K562 (cell line): ENCODE measurements around the gene AP1AR. TPM values are rescaled to one million over a fixed set of nuclear protein-coding genes. Genes with fewer than 3 reads are reported as not detected.
A peak's percentile ranks its signal among the peaks of the same experiment; 100 is the strongest.

Experiments
- CREM ChIP-seq: IDR thresholded peaks from 2 replicates; pipeline ENCODE4 v1.6.1; 2014; ENCODE audit warnings: antibody characterized with exemption, low read depth
- SMARCA4 ChIP-seq: fragments of 450-650 bp; IDR thresholded peaks from 2 replicates; pipeline ENCODE4 v1.6.1; 2016
- ZC3H11A ChIP-seq: IDR thresholded peaks from 2 replicates; pipeline ENCODE4 v1.6.1; 2012; ENCODE audit warnings: low read depth, low read length, improper control_type of control experiment
- ZNF717 ChIP-seq: fragments of 250-450 bp; sonication (Bioruptor Pico); IDR thresholded peaks from 2 replicates; pipeline ENCODE4 v1.5.0; 2021
- polyA plus RNA-seq, 8 experiments: library from polyadenylated mRNA; depleted of rRNA in 4 of 8; stranded (reverse) in 5 of 8; unstranded in 3 of 8; fragments of >200 nt; fragmentation: Nextera tagmentation in 2 of 8; fragmentation: Illumina TruSeq in 1 of 8; extraction: Ambion mirVana in 2 of 8; extraction: Trizol in 1 of 8; gene quantifications; 2 replicates each; pipeline versions ENCODE4 v1.2.1 to v1.2.3, GENCODE V29; 2011 to 2014; ENCODE audit warnings: inconsistent platforms in 1 of 8, missing spikeins in 1 of 8
- total RNA-seq, 7 experiments: library from RNA; depleted of rRNA in 6 of 7; stranded (reverse); fragments of >200 nt in 6 of 7; fragmentation: Illumina TruSeq in 2 of 7; extraction: Trizol in 2 of 7; gene quantifications; 2 replicates each; pipeline versions ENCODE4 v1.2.1 to v1.2.3, GENCODE V29; 2011 to 2021; ENCODE audit warnings: low replicate concordance in 1 of 7
- TF ChIP-seq, protein P1 (sequence below): conservative IDR thresholded peaks from 2 replicates; pipeline ENCODE4 v1.6.1; 2011; ENCODE audit warnings: low read depth, mild to moderate bottlenecking, low read length; ENCODE audit not compliant: control insufficient read depth
- TF ChIP-seq, protein P2 (sequence below): fragments of 250-450 bp; sonication (Bioruptor Pico); IDR thresholded peaks from 2 replicates; pipeline ENCODE4 v1.9.0; 2021; ENCODE audit warnings: mild to moderate bottlenecking, inconsistent platforms
- TF ChIP-seq, protein P3 (sequence below), 2 experiments: fragments of 450-650 bp in 1 of 2; sonication (generic) in 1 of 2; formaldehyde crosslinking in 1 of 2; IDR thresholded peaks; 2 replicates each; pipeline versions ENCODE4 v1.7.1 to v1.9.0; 2016 to 2022; ENCODE audit warnings: inconsistent platforms in 1 of 2, mild to moderate bottlenecking in 1 of 2, missing genetic modification reagents in 1 of 2
- TF ChIP-seq, protein P4 (sequence below), 3 experiments: IDR thresholded peaks in 2 of 3; conservative IDR thresholded peaks in 1 of 3; 2 replicates each; pipeline ENCODE4 v1.5.1; 2011 to 2012; ENCODE audit warnings: low read length in 3 of 3, mild to moderate bottlenecking in 3 of 3, control low read depth in 2 of 3, improper control_type of control experiment in 1 of 3, inconsistent platforms in 1 of 3, low read depth in 1 of 3, mixed read lengths in 1 of 3, moderate library complexity in 1 of 3; ENCODE audit not compliant: insufficient read depth in 2 of 3

The AP1AR gene
- total and polyA plus RNA-seq, 9 of the 15 experiments (the other 6 are each of a cell fraction or from before 2014, with no cell fraction given), result 2.6 to 20.7 (median 12.2) TPM

- TF ChIP-seq, protein P1, sequence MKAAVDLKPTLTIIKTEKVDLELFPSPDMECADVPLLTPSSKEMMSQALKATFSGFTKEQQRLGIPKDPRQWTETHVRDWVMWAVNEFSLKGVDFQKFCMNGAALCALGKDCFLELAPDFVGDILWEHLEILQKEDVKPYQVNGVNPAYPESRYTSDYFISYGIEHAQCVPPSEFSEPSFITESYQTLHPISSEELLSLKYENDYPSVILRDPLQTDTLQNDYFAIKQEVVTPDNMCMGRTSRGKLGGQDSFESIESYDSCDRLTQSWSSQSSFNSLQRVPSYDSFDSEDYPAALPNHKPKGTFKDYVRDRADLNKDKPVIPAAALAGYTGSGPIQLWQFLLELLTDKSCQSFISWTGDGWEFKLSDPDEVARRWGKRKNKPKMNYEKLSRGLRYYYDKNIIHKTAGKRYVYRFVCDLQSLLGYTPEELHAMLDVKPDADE, result peak; percentile 67
- 0 out of 2 replicates have a peak, but pooled peaks have one; percentile 17 for TF ChIP-seq CREM
- TF ChIP-seq, protein P2, sequence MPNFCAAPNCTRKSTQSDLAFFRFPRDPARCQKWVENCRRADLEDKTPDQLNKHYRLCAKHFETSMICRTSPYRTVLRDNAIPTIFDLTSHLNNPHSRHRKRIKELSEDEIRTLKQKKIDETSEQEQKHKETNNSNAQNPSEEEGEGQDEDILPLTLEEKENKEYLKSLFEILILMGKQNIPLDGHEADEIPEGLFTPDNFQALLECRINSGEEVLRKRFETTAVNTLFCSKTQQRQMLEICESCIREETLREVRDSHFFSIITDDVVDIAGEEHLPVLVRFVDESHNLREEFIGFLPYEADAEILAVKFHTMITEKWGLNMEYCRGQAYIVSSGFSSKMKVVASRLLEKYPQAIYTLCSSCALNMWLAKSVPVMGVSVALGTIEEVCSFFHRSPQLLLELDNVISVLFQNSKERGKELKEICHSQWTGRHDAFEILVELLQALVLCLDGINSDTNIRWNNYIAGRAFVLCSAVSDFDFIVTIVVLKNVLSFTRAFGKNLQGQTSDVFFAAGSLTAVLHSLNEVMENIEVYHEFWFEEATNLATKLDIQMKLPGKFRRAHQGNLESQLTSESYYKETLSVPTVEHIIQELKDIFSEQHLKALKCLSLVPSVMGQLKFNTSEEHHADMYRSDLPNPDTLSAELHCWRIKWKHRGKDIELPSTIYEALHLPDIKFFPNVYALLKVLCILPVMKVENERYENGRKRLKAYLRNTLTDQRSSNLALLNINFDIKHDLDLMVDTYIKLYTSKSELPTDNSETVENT (CRISPR knock-in tag), result peak; percentile 67; the same call in 1 of the 2 replicates
- TF ChIP-seq, protein P3, sequence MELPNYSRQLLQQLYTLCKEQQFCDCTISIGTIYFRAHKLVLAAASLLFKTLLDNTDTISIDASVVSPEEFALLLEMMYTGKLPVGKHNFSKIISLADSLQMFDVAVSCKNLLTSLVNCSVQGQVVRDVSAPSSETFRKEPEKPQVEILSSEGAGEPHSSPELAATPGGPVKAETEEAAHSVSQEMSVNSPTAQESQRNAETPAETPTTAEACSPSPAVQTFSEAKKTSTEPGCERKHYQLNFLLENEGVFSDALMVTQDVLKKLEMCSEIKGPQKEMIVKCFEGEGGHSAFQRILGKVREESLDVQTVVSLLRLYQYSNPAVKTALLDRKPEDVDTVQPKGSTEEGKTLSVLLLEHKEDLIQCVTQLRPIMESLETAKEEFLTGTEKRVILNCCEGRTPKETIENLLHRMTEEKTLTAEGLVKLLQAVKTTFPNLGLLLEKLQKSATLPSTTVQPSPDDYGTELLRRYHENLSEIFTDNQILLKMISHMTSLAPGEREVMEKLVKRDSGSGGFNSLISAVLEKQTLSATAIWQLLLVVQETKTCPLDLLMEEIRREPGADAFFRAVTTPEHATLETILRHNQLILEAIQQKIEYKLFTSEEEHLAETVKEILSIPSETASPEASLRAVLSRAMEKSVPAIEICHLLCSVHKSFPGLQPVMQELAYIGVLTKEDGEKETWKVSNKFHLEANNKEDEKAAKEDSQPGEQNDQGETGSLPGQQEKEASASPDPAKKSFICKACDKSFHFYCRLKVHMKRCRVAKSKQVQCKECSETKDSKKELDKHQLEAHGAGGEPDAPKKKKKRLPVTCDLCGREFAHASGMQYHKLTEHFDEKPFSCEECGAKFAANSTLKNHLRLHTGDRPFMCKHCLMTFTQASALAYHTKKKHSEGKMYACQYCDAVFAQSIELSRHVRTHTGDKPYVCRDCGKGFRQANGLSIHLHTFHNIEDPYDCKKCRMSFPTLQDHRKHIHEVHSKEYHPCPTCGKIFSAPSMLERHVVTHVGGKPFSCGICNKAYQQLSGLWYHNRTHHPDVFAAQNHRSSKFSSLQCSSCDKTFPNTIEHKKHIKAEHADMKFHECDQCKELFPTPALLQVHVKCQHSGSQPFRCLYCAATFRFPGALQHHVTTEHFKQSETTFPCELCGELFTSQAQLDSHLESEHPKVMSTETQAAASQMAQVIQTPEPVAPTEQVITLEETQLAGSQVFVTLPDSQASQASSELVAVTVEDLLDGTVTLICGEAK (IDR thresholded peaks at IDR 0.05), result no peak
- TF ChIP-seq, protein P3 (CRISPR knock-in tag; IDR thresholded peaks at IDR 0.05), result peak; percentile 41; the same call in 1 of the 2 replicates
- TF ChIP-seq SMARCA4, result peak; percentile 35; the same call in 1 of the 2 replicates
- TF ChIP-seq ZC3H11A, result no peak
- TF ChIP-seq, protein P4, sequence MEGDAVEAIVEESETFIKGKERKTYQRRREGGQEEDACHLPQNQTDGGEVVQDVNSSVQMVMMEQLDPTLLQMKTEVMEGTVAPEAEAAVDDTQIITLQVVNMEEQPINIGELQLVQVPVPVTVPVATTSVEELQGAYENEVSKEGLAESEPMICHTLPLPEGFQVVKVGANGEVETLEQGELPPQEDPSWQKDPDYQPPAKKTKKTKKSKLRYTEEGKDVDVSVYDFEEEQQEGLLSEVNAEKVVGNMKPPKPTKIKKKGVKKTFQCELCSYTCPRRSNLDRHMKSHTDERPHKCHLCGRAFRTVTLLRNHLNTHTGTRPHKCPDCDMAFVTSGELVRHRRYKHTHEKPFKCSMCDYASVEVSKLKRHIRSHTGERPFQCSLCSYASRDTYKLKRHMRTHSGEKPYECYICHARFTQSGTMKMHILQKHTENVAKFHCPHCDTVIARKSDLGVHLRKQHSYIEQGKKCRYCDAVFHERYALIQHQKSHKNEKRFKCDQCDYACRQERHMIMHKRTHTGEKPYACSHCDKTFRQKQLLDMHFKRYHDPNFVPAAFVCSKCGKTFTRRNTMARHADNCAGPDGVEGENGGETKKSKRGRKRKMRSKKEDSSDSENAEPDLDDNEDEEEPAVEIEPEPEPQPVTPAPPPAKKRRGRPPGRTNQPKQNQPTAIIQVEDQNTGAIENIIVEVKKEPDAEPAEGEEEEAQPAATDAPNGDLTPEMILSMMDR (IDR thresholded peaks at IDR 0.05 in 2 of 3, conservative IDR thresholded peaks at IDR 0.05 in 1 of 3; ENCODE audit: insufficient read depth in 2 of 3, low read depth in 1 of 3, low read length in 3 of 3), result peak; percentile 47 to 59 (median 51); a peak in 5 of 6 replicates
- 0 out of 2 replicates have a peak, but pooled peaks have one; percentile 27 for TF ChIP-seq ZNF717 (CRISPR knock-in tag)
Measured at GRCh38 chr4:112231779-112232713, at the start of gene AP1AR (continued).
